ENCODE measurements around the gene IFI27L1. TPM values are rescaled to one million over a fixed set of nuclear protein-coding genes. Genes with fewer than 3 reads are reported as not detected.

The IFI27L1 gene
- total RNA-seq, 2 donors from 2014 or later = 59.6 to 71.4 TPM

DNA sequence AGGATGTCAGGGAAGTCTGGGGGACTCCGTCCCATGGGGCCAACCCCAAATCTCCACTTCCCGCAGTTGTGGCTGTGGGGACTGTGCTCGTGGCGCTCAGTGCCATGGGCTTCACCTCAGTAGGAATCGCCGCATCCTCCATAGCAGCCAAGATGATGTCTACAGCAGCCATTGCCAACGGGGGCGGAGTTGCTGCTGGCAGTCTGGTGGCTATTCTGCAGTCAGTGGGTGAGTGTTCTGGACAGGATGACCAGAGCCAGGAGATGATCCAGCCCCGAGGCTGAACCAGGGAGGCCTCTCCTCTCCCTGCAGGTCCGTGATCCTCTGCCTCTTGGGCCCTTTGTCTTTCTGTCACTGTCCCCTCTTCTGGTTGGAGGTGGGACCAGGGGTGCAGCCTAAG lies 20.6 kb downstream of the IFI27L1 start:
- ATAC-seq (replicated peaks in 1 of 2) (no peak), DNase-seq (no peak)
- no peak overlapping the region for H3K27ac Mint-ChIP-seq
- H3K4me1 Mint-ChIP-seq (ENCODE audit: low read depth) = no peaks in the 10 kb centered on the region
- H3K36me3 Mint-ChIP-seq (ENCODE audit: insufficient read depth in 2 of 2) = peaks cover 2% of the 10 kb centered on the region in 2 donors
- H3K9me3 Mint-ChIP-seq = no peaks in the 10 kb centered on the region
- no peak overlapping the region for H3K4me3 Mint-ChIP-seq
- no peaks in the 10 kb centered on the region for H3K27me3 Mint-ChIP-seq (ENCODE audit: low read depth)

DNA sequence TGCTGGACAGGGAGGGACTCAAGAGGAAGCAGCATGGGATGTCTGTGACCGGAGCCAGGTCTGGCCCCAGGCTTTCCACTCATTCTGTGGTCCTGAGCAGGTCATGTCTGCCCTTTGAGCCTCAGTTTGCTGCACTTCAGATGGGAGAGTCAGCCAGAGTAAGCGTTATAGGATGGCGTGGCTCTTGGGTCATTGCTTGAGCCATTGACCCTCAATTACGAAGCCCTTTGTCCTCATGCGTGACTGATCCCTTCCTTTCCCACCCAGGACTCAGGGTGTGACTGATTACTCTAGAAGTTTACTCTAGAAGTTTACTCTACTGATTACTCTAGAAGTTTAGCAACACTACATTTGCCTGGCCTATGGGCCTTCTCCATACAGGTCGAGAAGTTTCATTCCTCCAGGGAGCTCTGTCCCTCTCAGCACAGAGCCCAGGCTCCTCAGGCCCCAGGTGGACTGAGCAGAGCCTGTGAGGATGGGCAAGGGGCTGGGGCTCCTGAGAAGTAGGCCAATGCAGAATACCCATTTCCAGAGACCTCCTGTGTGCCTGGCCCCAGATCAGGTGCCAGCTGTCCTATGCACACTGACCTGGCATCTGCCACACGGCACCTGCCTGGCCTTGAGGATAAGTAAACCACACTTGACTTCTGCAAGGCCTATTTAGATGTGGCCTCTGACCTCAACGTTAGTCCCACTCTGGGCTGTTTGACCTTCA lies 21.8 kb downstream of the IFI27L1 start:
- Mint-ChIP-seq H3K4me3 (no peak overlapping the region), H3K27me3 (ENCODE audit: low read depth) (no peaks in the 10 kb centered on the region), H3K36me3 (ENCODE audit: insufficient read depth in 2 of 2) (peaks cover 2% of the 10 kb centered on the region in 2 donors), H3K27ac (no peak overlapping the region), H3K9me3 (no peaks in the 10 kb centered on the region), H3K4me1 (ENCODE audit: low read depth) (no peaks in the 10 kb centered on the region)
- DNase-seq (no peak), ATAC-seq (replicated peaks in 1 of 2) (no peak)

DNA sequence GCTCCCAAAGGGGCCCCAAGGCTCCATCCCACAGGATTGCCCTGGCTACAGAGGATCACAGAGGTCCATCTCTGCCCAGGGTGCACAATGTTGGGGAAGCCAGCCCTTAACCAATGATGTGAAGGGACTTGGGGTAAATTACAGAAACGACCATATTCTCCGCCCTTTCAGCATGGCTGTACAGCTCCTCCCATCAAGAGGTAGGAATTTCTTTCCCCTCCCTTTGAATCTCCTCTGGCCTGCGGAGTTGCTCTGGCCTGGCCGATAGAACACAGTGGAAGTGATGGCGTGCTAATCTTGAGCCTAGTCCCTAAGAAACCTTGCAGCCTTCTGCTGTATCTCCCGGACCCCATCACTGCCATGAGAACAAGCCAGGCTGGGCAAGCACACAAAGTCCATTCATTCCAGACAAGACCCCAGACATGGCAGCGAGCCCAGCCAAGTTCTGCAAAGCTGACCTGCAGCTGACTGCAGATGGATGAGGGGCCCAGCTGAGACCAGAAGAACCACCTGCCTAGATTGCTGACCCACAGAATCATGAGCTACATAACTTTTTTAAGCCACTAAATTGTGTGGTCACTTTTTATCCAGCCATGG lies 22.5 kb downstream of the IFI27L1 start:
- Mint-ChIP-seq H3K9me3 (no peaks in the 10 kb centered on the region), H3K4me3 (no peak overlapping the region), H3K27ac (no peak overlapping the region), H3K4me1 (ENCODE audit: low read depth) (no peaks in the 10 kb centered on the region), H3K27me3 (ENCODE audit: low read depth) (no peaks in the 10 kb centered on the region), H3K36me3 (ENCODE audit: insufficient read depth in 2 of 2) (peaks cover 2% of the 10 kb centered on the region in 2 donors)
- ATAC-seq (replicated peaks in 1 of 2) (no peak), DNase-seq (no peak)

DNA sequence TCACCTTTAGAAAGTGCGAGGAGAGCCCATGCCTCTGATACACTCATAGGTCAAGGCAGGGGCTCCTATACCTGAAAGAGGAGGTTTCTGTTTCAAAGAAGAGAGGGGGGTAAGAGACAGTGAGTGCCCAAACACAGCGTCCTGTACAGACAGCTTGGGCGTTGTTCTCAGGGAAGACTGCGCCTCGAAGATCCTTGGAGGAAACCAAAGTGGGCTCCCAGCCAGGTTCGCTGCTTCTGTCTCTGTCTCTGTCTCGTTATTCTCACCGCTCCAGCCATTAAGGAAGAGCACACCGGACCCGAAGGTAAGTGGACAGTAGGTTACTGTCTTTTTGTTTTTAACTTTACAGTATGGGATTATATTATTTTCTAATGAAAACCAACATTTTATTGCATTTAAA lies 23.6 kb downstream of the IFI27L1 start:
- Mint-ChIP-seq H3K4me3 (no peak overlapping the region), H3K36me3 (ENCODE audit: insufficient read depth in 2 of 2) (peaks cover 0 to 2% of the 10 kb centered on the region in 2 donors), H3K9me3 (no peaks in the 10 kb centered on the region), H3K27me3 (ENCODE audit: low read depth) (no peaks in the 10 kb centered on the region), H3K27ac (no peak overlapping the region), H3K4me1 (ENCODE audit: low read depth) (no peaks in the 10 kb centered on the region)
- DNase-seq (no peak), ATAC-seq (replicated peaks in 1 of 2) (no peak)

DNA sequence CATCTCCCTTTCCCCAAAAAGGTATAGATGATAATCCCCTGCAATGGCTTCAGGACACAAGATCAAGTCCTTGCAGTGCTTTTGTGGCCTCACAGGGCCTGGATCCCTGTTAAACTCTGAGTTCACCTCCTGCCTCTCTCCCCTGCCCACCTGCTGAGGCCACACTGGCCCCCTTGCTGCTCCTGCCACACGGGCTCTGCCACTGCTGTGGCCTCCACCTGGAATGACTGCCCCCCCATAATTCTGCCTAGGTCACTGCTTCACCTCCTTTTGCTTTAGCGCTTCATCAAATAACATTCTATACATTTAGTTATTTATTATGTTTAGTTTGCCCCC lies 28.8 kb downstream of the IFI27L1 start:
- DNase-seq (no peak), ATAC-seq (replicated peaks in 1 of 2) (no peak)
- Mint-ChIP-seq H3K4me3 (no peak overlapping the region), H3K36me3 (ENCODE audit: insufficient read depth in 2 of 2) (no peaks in the 10 kb centered on the region), H3K27me3 (ENCODE audit: low read depth) (no peaks in the 10 kb centered on the region), H3K4me1 (ENCODE audit: low read depth) (no peaks in the 10 kb centered on the region), H3K9me3 (no peaks in the 10 kb centered on the region), H3K27ac (no peak overlapping the region)

DNA sequence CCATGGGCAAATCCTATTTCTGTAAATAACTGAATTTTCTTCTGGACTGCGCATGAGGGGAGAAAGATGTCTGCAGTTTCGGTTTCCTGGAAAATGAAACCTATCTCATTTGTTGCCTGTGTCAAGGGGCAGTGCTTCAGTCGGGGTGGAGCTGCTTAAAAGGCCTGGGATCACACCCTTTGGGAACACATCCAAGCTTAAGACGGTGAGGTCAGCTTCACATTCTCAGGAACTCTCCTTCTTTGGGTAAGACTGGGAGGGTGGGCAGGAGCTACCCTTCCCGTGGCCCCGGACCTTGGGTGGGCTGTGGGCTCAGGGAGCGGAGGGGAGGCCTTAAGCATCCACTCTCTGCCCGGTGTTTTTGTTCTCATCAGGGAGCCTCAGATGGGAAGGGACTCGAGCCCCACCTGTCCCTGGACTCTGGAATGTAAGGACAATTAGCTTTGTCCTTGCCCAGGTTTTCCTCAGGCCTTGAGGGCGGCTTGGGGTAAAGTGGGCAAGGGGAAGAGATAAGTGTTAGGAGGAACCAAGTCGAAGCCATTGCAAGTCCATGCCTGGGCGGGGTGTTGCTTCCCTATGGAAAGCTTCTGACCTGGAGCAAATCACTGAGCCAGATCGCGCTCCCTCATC lies 29.6 kb downstream of the IFI27L1 start, which contains the start of gene IFI27:
IFI27 (plus strand) TSS at position 185 of the 630 bp plus-strand sequence.
- H3K9me3 Mint-ChIP-seq = no peaks in the 10 kb centered on the region
- ATAC-seq (replicated peaks in 1 of 2) = no peak
- no peak within 1 kb of the TSS for H3K27ac Mint-ChIP-seq
- H3K27me3 Mint-ChIP-seq (ENCODE audit: low read depth) = no peaks in the 10 kb centered on the region
- no peak for DNase-seq
- H3K4me1 Mint-ChIP-seq (ENCODE audit: low read depth) = no peaks in the 10 kb centered on the region
- no peak within 1 kb of the TSS for H3K4me3 Mint-ChIP-seq
- H3K36me3 Mint-ChIP-seq (ENCODE audit: insufficient read depth in 2 of 2) = no peaks in the 10 kb centered on the region

DNA sequence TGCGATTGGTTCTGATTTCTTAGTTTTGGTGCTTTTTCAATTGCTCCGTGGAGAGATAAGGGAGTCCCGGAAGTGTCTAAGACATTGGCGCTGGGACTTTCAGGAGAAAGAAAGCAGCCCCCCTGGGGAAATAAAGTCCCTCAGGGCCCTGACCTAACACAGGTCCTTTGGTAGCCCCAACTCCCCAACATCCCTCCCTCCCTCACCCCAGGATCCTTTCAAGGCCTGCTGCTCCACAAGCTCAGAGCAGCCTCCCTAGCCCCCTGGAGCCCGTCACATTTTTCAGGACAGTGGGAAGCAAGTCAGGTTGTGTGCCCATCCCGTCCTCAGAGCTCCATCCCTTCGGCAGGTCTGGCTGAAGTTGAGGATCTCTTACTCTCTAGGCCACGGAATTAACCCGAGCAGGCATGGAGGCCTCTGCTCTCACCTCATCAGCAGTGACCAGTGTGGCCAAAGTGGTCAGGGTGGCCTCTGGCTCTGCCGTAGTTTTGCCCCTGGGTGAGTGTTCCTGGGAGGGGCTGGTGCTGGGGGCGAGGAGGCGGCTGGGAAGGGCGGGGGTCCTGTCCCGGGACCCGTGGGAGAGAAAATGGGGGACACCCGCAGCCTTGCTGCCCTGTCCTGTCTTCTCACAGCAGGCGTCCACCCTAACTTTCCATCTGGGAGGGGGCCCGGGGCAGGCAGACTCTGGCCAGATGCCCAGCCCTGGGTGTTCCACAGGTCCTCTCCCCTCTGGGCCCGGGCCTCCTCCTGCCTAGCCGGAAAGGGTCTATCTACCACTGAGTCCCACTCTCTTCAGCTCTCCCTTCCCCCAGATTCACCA lies 30.4 kb downstream of the IFI27L1 start:
- no peak for DNase-seq

DNA sequence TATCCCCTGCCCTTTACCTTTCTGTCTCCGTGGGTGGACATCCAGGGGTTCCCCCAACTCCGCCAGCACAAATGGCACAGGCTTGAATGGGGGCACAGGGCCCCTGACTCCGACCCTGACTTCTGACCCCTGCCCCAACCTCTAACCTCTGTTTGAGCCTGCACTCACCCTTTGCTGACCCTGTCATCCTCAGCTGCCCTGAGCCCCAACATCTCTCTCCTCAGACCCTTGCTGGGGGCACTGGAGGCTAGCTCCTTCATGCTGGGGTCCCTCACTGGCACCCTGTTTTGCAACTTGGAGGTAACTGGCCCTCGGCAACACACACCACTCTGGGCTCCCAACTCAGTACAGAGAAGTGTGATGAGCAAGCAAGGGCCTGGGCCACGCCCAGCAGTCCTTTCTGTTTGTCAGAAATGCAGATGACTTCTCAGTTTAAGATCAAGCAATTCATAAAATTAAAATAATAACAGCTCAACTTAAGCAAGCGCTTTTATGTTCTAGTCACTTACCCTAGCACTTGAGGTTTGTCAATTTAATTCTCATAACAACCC lies 31.5 kb downstream of the IFI27L1 start:
- Mint-ChIP-seq H3K36me3 (ENCODE audit: insufficient read depth in 2 of 2) (no peaks in the 10 kb centered on the region), H3K9me3 (no peaks in the 10 kb centered on the region), H3K27me3 (ENCODE audit: low read depth) (peaks cover 6% of the 10 kb centered on the region), H3K4me3 (no peak overlapping the region), H3K27ac (no peak overlapping the region), H3K4me1 (ENCODE audit: low read depth) (no peaks in the 10 kb centered on the region)
- no peak for DNase-seq
- no peak for ATAC-seq (replicated peaks in 1 of 2)

More for the DNA sequence above, 30.4 kb downstream of the IFI27L1 start:
- Mint-ChIP-seq H3K27me3 (ENCODE audit: low read depth) (no peaks in the 10 kb centered on the region), H3K4me3 (no peak overlapping the region), H3K36me3 (ENCODE audit: insufficient read depth in 2 of 2) (no peaks in the 10 kb centered on the region), H3K4me1 (ENCODE audit: low read depth) (no peaks in the 10 kb centered on the region), H3K27ac (no peak overlapping the region), H3K9me3 (no peaks in the 10 kb centered on the region)
- ATAC-seq (replicated peaks in 1 of 2) = no peak

DNA sequence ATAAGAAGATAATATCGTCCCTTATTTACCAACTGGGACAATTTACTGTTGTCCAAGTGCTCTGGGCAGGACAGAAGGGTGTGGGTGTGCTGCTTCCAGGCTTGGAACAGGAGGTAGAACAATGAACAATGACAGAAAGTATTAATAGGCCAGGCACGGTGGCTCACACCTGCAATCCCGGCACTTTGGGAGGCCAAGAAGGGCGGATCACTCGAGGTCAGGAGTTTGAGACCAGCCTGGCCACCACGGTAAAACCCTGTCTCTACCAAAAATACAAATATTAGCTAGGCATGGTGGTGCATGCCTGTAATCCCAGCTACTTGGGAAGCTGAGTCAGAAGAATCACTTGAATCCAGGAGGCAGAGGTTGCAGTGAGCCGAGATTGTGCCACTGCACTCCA lies 32.0 kb downstream of the IFI27L1 start:
- Mint-ChIP-seq H3K27me3 (ENCODE audit: low read depth) (peaks cover 11% of the 10 kb centered on the region), H3K4me1 (ENCODE audit: low read depth) (no peaks in the 10 kb centered on the region), H3K36me3 (ENCODE audit: insufficient read depth in 2 of 2) (no peaks in the 10 kb centered on the region), H3K9me3 (no peaks in the 10 kb centered on the region), H3K4me3 (no peak overlapping the region), H3K27ac (no peak overlapping the region)
- no peak for ATAC-seq (replicated peaks in 1 of 2)
- DNase-seq = no peak

DNA sequence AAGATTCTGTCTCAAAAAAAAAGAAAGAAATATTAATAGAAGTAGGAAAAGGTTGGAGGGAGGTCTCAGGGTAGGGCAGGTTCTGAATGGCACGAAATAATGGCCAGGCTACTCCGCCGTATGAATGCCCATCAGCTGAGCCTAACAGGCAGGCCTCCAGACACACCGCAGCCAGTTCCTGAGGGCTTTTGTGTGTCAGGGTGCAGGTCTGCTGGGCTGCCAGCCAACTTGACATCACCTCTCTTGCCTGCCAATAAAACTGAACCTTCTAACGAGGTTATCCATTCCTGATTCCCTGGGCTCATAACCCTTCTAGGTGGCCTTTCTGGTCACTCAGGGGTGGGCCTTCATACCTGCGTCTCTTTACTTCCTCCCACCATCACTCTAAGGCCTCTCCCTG lies 32.4 kb downstream of the IFI27L1 start:
- DNase-seq (no peak), ATAC-seq (replicated peaks in 1 of 2) (no peak)
- Mint-ChIP-seq H3K27me3 (ENCODE audit: low read depth) (peaks cover 13% of the 10 kb centered on the region), H3K36me3 (ENCODE audit: insufficient read depth in 2 of 2) (no peaks in the 10 kb centered on the region), H3K27ac (no peak overlapping the region), H3K4me1 (ENCODE audit: low read depth) (no peaks in the 10 kb centered on the region), H3K9me3 (no peaks in the 10 kb centered on the region), H3K4me3 (no peak overlapping the region)

DNA sequence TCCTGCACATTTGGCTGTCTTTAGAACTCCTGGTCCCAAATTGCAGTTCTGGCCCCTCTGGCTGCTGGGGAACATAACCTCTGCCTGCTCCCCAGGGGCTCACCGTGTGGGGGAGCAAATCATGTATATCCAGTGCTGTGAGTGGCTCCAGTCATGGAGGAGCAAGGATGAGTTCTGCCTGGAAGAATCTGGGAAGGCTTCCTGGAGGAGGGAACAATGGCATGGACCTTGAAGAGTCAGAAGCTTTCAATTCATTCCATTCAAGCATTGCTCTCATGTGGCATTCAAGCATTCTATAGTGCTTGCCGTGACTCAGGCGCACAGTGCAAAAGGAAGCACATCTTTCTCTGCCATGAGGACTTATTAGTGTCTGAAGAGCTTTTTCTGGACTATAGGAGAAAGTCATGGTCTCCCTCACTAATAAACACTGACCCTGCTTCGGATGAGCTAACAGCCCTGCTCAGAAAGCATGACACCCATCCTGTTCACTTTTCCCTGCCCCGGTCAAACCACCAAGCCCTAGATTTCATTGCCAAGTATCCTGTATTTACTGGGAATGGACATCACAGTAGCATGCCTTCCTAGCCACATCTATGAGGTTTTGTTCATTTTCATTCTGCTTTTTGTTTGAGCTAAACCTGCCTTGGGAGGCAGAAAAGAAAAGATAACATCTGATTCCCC lies 32.9 kb downstream of the IFI27L1 start:
- ATAC-seq (replicated peaks in 1 of 2) (no peak), DNase-seq (no peak)
- Mint-ChIP-seq H3K9me3 (no peaks in the 10 kb centered on the region), H3K36me3 (ENCODE audit: insufficient read depth in 2 of 2) (no peaks in the 10 kb centered on the region), H3K27ac (no peak overlapping the region), H3K4me3 (no peak overlapping the region), H3K27me3 (ENCODE audit: low read depth) (peaks cover 13% of the 10 kb centered on the region), H3K4me1 (ENCODE audit: low read depth) (no peaks in the 10 kb centered on the region)

DNA sequence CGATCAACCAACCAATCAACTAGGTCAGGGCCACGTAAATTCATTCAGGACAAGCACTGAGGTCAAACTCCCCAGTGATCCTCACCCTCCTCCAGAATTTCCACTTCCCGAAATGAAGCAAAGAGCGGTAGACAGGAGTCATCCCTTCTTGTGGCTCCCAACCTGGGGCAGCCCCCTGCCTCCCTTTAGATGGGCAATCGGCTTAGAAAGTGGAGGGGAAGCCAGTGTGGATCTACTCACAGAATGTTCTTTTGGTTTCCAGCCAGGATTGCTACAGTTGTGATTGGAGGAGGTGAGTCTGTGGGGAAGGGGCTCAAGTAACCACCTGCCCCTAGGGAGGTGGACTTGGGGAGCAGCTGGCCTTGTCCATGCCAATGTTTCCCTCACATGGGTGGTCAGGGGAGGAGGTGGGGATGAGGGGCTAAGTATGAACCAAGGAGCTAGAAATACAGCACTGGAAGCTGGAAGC lies 33.5 kb downstream of the IFI27L1 start:
- Mint-ChIP-seq H3K27ac (no peak overlapping the region), H3K4me1 (ENCODE audit: low read depth) (no peaks in the 10 kb centered on the region), H3K27me3 (ENCODE audit: low read depth) (peaks cover 13% of the 10 kb centered on the region), H3K36me3 (ENCODE audit: insufficient read depth in 2 of 2) (peaks cover 0 to 3% of the 10 kb centered on the region in 2 donors), H3K4me3 (no peak overlapping the region), H3K9me3 (peaks cover 0 to 3% of the 10 kb centered on the region in 2 donors)
- ATAC-seq (replicated peaks in 1 of 2) = no peak
- DNase-seq = no peak
